Suppressor macrophage treated with lipopolysaccharide for 4 hours (primary cell): ENCODE data around the gene IKZF4.
"Not testable (repeated sequence)": the region's sequence is repeated elsewhere in the genome, so short reads cannot be mapped to it uniquely, and the experiment has no call there.

Experiments used
- DNase-seq: peaks from one replicate; pipeline ENCODE4 v3.0.0-alpha.2; 2020

IKZF4 gene

GRCh38 chr12:55999999-56000540 lies 20.8 kb upstream of the IKZF4 start:
- not testable (repeated sequence) for DNase-seq

- DNase-seq, result no peak
Measured at GRCh38 chr12:56001487-56002100, 19.2 kb upstream of the IKZF4 start.

GRCh38 chr12:56003376-56003775 lies 17.5 kb upstream of the IKZF4 start:
- peak; percentile 52 for DNase-seq

- no peak for DNase-seq
Measured at GRCh38 chr12:56004211-56004610, 16.6 kb upstream of the IKZF4 start.

- peak; percentile 15 for DNase-seq
Measured at GRCh38 chr12:56007564-56008559, 13.0 kb upstream of the IKZF4 start.

GRCh38 chr12:56010111-56010570 lies 10.7 kb upstream of the IKZF4 start:
- no peak for DNase-seq

GRCh38 chr12:56011509-56012090 lies 9.2 kb upstream of the IKZF4 start:
- DNase-seq, result no peak

- no peak for DNase-seq
Measured at GRCh38 chr12:56013482-56013881, 7.4 kb upstream of the IKZF4 start.

- no peak for DNase-seq
Measured at GRCh38 chr12:56014205-56014604, 6.6 kb upstream of the IKZF4 start.

GRCh38 chr12:56017181-56017580 lies 3.7 kb upstream of the IKZF4 start:
- no peak for DNase-seq

- DNase-seq, result no peak
Measured at GRCh38 chr12:56018356-56018755, 2.5 kb upstream of the IKZF4 start.

- DNase-seq, result no peak
Measured at GRCh38 chr12:56021889-56022497, 1.1 kb downstream of the IKZF4 start.

- no peak for DNase-seq
Measured at GRCh38 chr12:56028511-56029165, 7.8 kb downstream of the IKZF4 start.

- no peak for DNase-seq
Measured at GRCh38 chr12:56029166-56029519, 8.3 kb downstream of the IKZF4 start.

GRCh38 chr12:56029666-56030293 lies 8.9 kb downstream of the IKZF4 start:
- peak; percentile 74 for DNase-seq

GRCh38 chr12:56031987-56032386 lies 11.1 kb downstream of the IKZF4 start:
- DNase-seq, result no peak

- DNase-seq, result no peak
Measured at GRCh38 chr12:56034586-56035332, 13.9 kb downstream of the IKZF4 start.

GRCh38 chr12:56037161-56037560 lies 16.3 kb downstream of the IKZF4 start:
- no peak for DNase-seq

- no peak for DNase-seq
Measured at GRCh38 chr12:56038022-56038655, 17.3 kb downstream of the IKZF4 start.

GRCh38 chr12:56040151-56040550 lies 19.3 kb downstream of the IKZF4 start:
- no peak for DNase-seq
